Measurements from ENCODE around the gene SPDYE1.
"Not testable (repeated sequence)": the region's sequence is repeated elsewhere in the genome, so short reads cannot be mapped to it uniquely, and the experiment has no call there.

The SPDYE1 gene

GRCh38 chr7:43992896-43993295 lies 4.8 kb upstream of the SPDYE1 start:
- not testable (repeated sequence) for DNase-seq

- not testable (repeated sequence) for DNase-seq
Measured at GRCh38 chr7:43994681-43995080, 3.0 kb upstream of the SPDYE1 start.

- not testable (repeated sequence) for DNase-seq
Measured at GRCh38 chr7:44012081-44012480, 14.4 kb downstream of the SPDYE1 start.

GRCh38 chr7:44015090-44015489 lies 17.4 kb downstream of the SPDYE1 start:
- DNase-seq = not testable (repeated sequence)

- peak; percentile 98 to 99 for DNase-seq
Measured at GRCh38 chr7:44018857-44019807, 21.4 kb downstream of the SPDYE1 start.

- DNase-seq = not testable (repeated sequence)
Measured at GRCh38 chr7:44019825-44020224, 22.1 kb downstream of the SPDYE1 start.

- DNase-seq = not testable (repeated sequence)
Measured at GRCh38 chr7:44022069-44022468, 24.4 kb downstream of the SPDYE1 start.

GRCh38 chr7:44022796-44023467 lies 25.2 kb downstream of the SPDYE1 start:
- not testable (repeated sequence) for DNase-seq

- not testable (repeated sequence) for DNase-seq
Measured at GRCh38 chr7:44029433-44029832, 31.7 kb downstream of the SPDYE1 start.

- not testable (repeated sequence) for DNase-seq
Measured at GRCh38 chr7:44030029-44030428, 32.3 kb downstream of the SPDYE1 start.

GRCh38 chr7:44031319-44031718 lies 33.6 kb downstream of the SPDYE1 start:
- DNase-seq = not testable (repeated sequence)

- not testable (repeated sequence) for DNase-seq
Measured at GRCh38 chr7:44032031-44032430, 34.3 kb downstream of the SPDYE1 start.

- DNase-seq = not testable (repeated sequence)
Measured at GRCh38 chr7:44033971-44034844, 36.5 kb downstream of the SPDYE1 start.

- DNase-seq = peak in 1 of 2 experiments; percentile 31
Measured at GRCh38 chr7:44036364-44036763, 38.7 kb downstream of the SPDYE1 start.

GRCh38 chr7:44037951-44038350 lies 40.3 kb downstream of the SPDYE1 start:
- DNase-seq = not testable (repeated sequence)

- not testable (repeated sequence) for DNase-seq
Measured at GRCh38 chr7:44038553-44038952, 40.9 kb downstream of the SPDYE1 start.

- DNase-seq = peak; percentile 83
Measured at GRCh38 chr7:44038961-44039558, 41.4 kb downstream of the SPDYE1 start.

GRCh38 chr7:44039800-44040492 lies 42.2 kb downstream of the SPDYE1 start:
- DNase-seq = not testable (repeated sequence)

- peak; percentile 53 to 60 for DNase-seq
Measured at GRCh38 chr7:44040493-44040891, 42.8 kb downstream of the SPDYE1 start.

- DNase-seq = no peak
Measured at GRCh38 chr7:44042221-44042620, 44.5 kb downstream of the SPDYE1 start.

- DNase-seq = no peak
Measured at GRCh38 chr7:44043902-44044301, 46.2 kb downstream of the SPDYE1 start.

All from activated CD4-positive, alpha-beta T cell treated with anti-CD3 and anti-CD28 coated beads, Interleukin-2, amount 50 U/mL, for 4 hours (primary cell).